ENCODE data around the gene METTL2B. TPM values are rescaled to one million over a fixed set of nuclear protein-coding genes. Genes with fewer than 3 reads are reported as not detected.
"Not testable (repeated sequence)": the region's sequence is repeated elsewhere in the genome, so short reads cannot be mapped to it uniquely, and the experiment has no call there.

The METTL2B gene
- total RNA-seq, 2 donors from 2014 or later = 24.7 to 28.0 TPM

DNA sequence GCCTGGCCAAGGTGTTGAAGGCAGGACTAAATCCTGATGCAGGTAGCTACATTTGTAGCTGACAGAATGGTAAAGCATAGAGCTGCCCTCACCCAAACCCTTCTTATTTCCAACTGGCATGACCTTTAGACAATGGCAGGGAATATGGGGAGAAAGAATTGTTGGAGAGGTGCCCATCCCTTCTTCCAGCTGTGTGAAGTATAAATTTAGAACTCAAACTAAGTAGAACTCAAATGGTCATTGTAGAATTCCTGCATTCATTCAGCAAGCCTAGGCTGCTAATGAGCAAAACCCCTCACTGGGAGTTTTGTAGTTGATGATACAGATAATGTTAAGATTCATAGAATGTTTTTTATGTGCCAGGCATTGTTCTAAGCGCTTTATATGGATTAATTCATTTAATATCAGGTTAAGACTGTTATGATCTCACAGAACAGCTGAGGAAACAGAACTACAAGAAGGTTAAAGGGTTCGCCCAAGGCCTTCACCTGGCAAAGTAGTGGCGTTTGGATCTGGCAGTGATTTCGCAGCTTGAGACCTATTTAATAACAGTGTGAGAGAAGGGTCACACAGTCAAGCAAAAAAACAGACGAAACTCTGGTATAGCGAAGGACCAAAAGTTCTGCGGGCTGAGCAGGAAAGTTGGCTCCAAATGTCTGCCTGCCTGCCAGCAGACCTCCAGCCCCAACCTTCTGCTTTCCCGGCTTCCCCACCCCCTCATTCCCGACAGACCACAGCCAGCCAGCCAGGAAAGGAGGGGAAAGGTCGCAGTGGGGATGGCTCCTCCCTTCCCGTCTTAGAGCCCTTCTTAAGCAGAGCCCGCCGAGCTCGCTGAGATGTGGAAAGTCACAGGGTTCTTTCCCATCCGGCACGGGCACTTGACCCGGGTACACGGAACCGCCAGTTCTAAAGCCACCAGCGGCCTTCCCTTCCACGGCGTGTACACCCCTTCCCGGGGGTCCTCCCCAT, 22.4 kb upstream of the METTL2B start:
- no peak for ATAC-seq
- intact Hi-C loops (cut with DNase I, micrococcal nuclease) = no loop called here
- peak; percentile 55 to 80 for DNase-seq

GRCh38 chr7:128454808-128455542, 21.6 kb upstream of the METTL2B start:
- no peak for ATAC-seq
- intact Hi-C loops (cut with DNase I, micrococcal nuclease) = loop anchor here in 1 of 2 donors (5.0 kb wide), 1 partner anchor 33 kb away; no protein-coding TSS in a partner anchor
- DNase-seq = no peak

DNA sequence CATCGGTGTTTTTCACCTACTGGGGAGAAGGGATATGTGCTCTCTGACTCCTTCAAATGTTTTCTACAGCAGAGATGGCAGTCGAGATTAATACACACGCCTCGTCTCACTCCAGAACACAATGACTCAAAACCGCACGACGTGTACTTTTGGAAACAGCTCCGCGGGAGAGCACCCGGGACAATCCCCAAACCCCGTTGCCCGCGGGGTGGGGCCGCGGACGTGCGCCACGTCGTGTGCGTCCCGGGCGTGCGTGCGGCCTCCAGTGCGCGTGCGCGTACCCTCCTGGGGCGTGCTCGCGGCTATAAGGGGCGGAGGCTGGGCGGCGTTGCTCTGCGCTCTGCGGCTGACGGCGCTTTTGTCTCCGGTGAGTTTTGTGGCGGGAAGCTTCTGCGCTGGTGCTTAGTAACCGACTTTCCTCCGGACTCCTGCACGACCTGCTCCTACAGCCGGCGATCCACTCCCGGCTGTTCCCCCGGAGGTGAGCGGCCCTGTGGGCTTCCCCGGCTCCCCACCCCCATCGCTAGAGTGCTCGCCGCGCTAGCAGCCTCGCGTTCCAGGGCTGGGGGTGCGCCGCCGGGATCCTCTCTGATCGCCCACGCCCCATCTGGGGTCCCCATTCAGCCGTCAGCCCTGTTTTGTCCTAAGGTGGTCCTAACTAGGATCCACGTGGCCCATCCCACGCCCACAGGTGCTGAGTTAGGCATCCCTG, 20.8 kb upstream of the METTL2B start, which contains the start of gene HILPDA:
Gene HILPDA (plus strand): TSS at position 336 of the 712 bp plus-strand sequence. CDS start 1,391 bp downstream, outside the sequence.
- intact Hi-C loops (cut with DNase I, micrococcal nuclease) = loop anchor here in 1 of 2 donors (5.0 kb wide), 1 partner anchor 33 kb away; no protein-coding TSS in a partner anchor

GRCh38 chr7:128456255-128456725, 20.3 kb upstream of the METTL2B start:
- intact Hi-C loops (cut with DNase I, micrococcal nuclease) = loop anchor here in 1 of 2 donors (5.0 kb wide), 1 partner anchor 34 kb away; no protein-coding TSS in a partner anchor
- peak; percentile 27 for ATAC-seq

More for the DNA sequence above, 20.8 kb upstream of the METTL2B start, which contains the start of gene HILPDA:
- ATAC-seq (peak; percentile 96), DNase-seq (peak; percentile 92 to 96)

GRCh38 chr7:128457385-128457784, 19.2 kb upstream of the METTL2B start:
- intact Hi-C loops (cut with DNase I, micrococcal nuclease) = loop anchor here in 1 of 2 donors (5.0 kb wide), 1 partner anchor 35 kb away; no protein-coding TSS in a partner anchor
- DNase-seq, ATAC-seq: not testable (repeated sequence)

More at GRCh38 chr7:128456255-128456725, 20.3 kb upstream of the METTL2B start:
- DNase-seq = no peak

- intact Hi-C loops (cut with DNase I, micrococcal nuclease) = loop anchor here in 1 of 2 donors (5.0 kb wide), 1 partner anchor 37 kb away; no protein-coding TSS in a partner anchor
- DNase-seq (no peak), ATAC-seq (no peak)
These were observed 17.6 kb upstream of the METTL2B start for GRCh38 chr7:128458956-128459355.

- intact Hi-C loops (cut with DNase I, micrococcal nuclease) = loop anchor here in 1 of 2 donors (5.0 kb wide), 1 partner anchor 37 kb away; no protein-coding TSS in a partner anchor
- peak; percentile 65 for ATAC-seq
- peak; percentile 47 to 71 for DNase-seq
These were observed 17.1 kb upstream of the METTL2B start for GRCh38 chr7:128459394-128459878.

- no peak for DNase-seq
- intact Hi-C loops (cut with DNase I, micrococcal nuclease) = no loop called here
These were observed 14.1 kb upstream of the METTL2B start for GRCh38 chr7:128462460-128462859.

DNA sequence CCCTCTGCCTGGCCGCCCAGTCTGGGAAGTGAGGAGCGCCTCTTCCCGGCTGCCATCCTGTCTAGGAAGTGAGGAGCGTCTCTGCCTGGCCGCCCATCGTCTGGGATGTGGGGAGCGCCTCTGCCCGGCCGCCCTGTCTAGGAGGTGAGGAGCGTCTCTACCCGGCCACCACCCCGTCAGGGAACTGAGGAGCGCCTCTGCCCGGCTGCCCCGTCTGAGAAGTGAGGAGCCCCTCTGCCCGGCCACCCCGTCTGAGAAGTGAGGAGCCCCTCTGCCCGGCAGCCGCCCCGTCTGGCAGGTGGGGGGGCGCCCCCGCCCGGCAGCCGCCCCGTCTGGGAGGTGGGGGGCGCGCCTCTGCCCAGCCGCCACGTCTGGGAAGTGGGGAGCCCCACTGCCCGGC, 13.2 kb upstream of the METTL2B start:
- ATAC-seq; DNase-seq; intact Hi-C loops (cut with DNase I, micrococcal nuclease): not testable (repeated sequence)

More at GRCh38 chr7:128462460-128462859, 14.1 kb upstream of the METTL2B start:
- ATAC-seq = no peak

- DNase-seq; intact Hi-C loops (cut with DNase I, micrococcal nuclease); ATAC-seq: not testable (repeated sequence)
These were observed 12.6 kb upstream of the METTL2B start for GRCh38 chr7:128463933-128464332.

GRCh38 chr7:128466871-128467270, 9.7 kb upstream of the METTL2B start:
- ATAC-seq; DNase-seq; intact Hi-C loops (cut with DNase I, micrococcal nuclease): not testable (repeated sequence)

DNA sequence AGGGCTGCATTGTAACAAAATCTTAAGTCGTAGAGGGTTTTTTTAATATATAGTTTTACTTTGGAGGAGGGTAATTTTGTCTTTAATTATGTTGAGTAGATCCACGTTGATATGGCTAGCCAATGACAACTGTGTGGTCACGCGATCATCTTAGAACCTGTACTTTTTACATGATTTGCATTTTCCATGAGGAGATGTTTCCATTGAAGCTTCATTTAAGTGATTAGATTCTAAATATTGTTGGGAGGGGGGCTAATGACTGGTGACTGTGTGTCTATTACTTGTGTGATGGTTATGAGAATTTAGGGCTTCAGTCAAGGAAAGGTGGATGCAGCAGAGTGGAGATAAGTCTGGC, 765 bp downstream of the METTL2B start:
- ATAC-seq; intact Hi-C loops (cut with DNase I, micrococcal nuclease); DNase-seq: not testable (repeated sequence)

- ATAC-seq; intact Hi-C loops (cut with DNase I, micrococcal nuclease); DNase-seq: not testable (repeated sequence)
These were observed 2.5 kb downstream of the METTL2B start for GRCh38 chr7:128479082-128479481.

GRCh38 chr7:128488134-128488533, 11.6 kb downstream of the METTL2B start:
- intact Hi-C loops (cut with DNase I, micrococcal nuclease); DNase-seq: not testable (repeated sequence)
- peak; percentile 94 for ATAC-seq

- ATAC-seq = no peak
- DNase-seq = no peak
- intact Hi-C loops (cut with DNase I, micrococcal nuclease) = no loop called here
These were observed 20.9 kb downstream of the METTL2B start for GRCh38 chr7:128497405-128497804.

GRCh38 chr7:128505416-128505815, 28.9 kb downstream of the METTL2B start:
- intact Hi-C loops (cut with DNase I, micrococcal nuclease); DNase-seq; ATAC-seq: not testable (repeated sequence)

DNA sequence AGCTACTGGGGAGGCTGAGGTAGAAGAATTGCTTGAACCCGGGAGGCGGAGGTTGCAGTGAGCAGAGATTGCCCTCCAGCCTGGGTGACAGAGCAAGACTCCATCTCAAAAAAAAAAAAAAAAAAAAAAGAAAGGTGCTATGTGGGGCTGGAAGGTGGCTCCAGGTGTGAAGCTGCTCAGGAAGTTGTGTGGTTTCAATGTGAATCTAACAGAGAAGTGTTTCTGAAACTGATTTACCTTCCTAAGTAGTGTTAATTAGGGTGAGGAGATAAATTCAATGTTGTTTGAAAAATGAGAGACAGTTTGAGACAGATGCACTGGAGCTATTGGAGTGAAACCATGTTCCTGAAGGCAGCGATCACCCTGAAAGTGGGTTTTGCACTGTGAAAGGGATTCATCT, 30.3 kb downstream of the METTL2B start:
- DNase-seq; intact Hi-C loops (cut with DNase I, micrococcal nuclease); ATAC-seq: not testable (repeated sequence)

Measured in left colon (tissue), 2 donors.